HCT116 (cell line): ENCODE data around the gene DYNLRB1. TPM values are rescaled to one million over a fixed set of nuclear protein-coding genes. Genes with fewer than 3 reads are reported as not detected.

ENCODE experiments used
- ATAC-seq: fragments of 200-7000 bp; cut with Tn5 transposase; 2 replicates; pipeline ENCODE4 v1.9.1; 2020; ENCODE audit warnings: mild to moderate bottlenecking, moderate library complexity
- BruUV-seq: library from RNA; stranded (reverse); fragments of 400-500 nt; replicated peaks from 2 replicates; lab custom pipeline; 2021; lab: Mats Ljungman, UMichigan
- CTCF ChIA-PET: fragments of 300-600 bp; sonication (Branson Sonifier 250); formaldehyde crosslinking; loops from one replicate; lab custom pipeline; 2021; ENCODE audit warnings: antibody characterized with exemption; lab: Charles Lee
- POLR2A ChIA-PET: fragments of 300-600, 350-600 bp; sonication (Branson Sonifier 250); formaldehyde crosslinking; loops from one replicate; lab custom pipeline; 2021; ENCODE audit warnings: antibody characterized with exemption; lab: Charles Lee
- RAD21 ChIA-PET, 2 experiments: fragments of 300-600 bp; sonication (Branson Sonifier 250); formaldehyde crosslinking; loops; one replicate each; lab custom pipeline; 2023; ENCODE audit warnings: low total read pairs in 2 of 2; ENCODE audit not compliant: uncharacterized antibody in 2 of 2, unreplicated experiment in 2 of 2, low non-redundant PET in 1 of 2; lab: Charles Lee
- DNase-seq: peaks from one replicate; pipeline ENCODE4 v3.0.0-alpha.2; 2010; ENCODE audit warnings: low read depth, low spot score
- H2AFZ ChIP-seq: fragments of 200-600 bp; shearing (Covaris generic), sonication (generic); 2 replicates; pipeline ENCODE4 v1.6.1; 2017; ENCODE audit warnings: low read depth, mixed run types, mixed read lengths, antibody characterized with exemption, low read length; ENCODE audit not compliant: poor library complexity, severe bottlenecking
- H3K27ac ChIP-seq: 2 replicates; pipeline ENCODE4 v1.5.1; 2012; ENCODE audit warnings: low read depth, low read length
- H3K27me3 ChIP-seq: fragments of 200-600 bp; sonication (generic); 2 replicates; pipeline ENCODE4 v1.6.1; 2016; ENCODE audit warnings: mixed run types, low read length, mixed read lengths; ENCODE audit not compliant: insufficient read depth
- H3K36me3 ChIP-seq, 2 experiments: fragments of 200-500 bp in 1 of 2; fragments of 200-600 bp in 1 of 2; sonication (Bioruptor generic) in 1 of 2; sonication (generic) in 1 of 2; 2 replicates each; pipeline versions ENCODE4 v1.5.1 to v1.6.1; 2014 to 2016; ENCODE audit warnings: low read length in 2 of 2, inconsistent platforms in 1 of 2, mixed read lengths in 1 of 2, mixed run types in 1 of 2; ENCODE audit not compliant: insufficient read depth in 2 of 2, control insufficient read depth in 1 of 2
- H3K4me1 ChIP-seq, 2 experiments: fragments of 200-600 bp in 1 of 2; sonication (generic) in 1 of 2; 2 replicates each; pipeline versions ENCODE4 v1.5.1 to v1.6.1; 2012 to 2017; ENCODE audit warnings: low read length in 2 of 2, inconsistent platforms in 1 of 2, mild to moderate bottlenecking in 1 of 2, mixed read lengths in 1 of 2, mixed run types in 1 of 2, moderate library complexity in 1 of 2; ENCODE audit not compliant: insufficient read depth in 2 of 2, control insufficient read depth in 1 of 2
- H3K4me2 ChIP-seq: fragments of 200-600 bp; sonication (generic); 2 replicates; pipeline ENCODE4 v1.6.1; 2017; ENCODE audit warnings: mixed run types, low read length, mixed read lengths
- H3K4me3 ChIP-seq, 2 experiments: fragments of 200-600 bp in 1 of 2; sonication (generic) in 1 of 2; replicated peaks in 1 of 2; 2 replicates each; pipeline ENCODE4 v1.5.1; 2011 to 2016; ENCODE audit warnings: low read length in 2 of 2, control low read depth in 1 of 2, low read depth in 1 of 2, mild to moderate bottlenecking in 1 of 2, mixed read lengths in 1 of 2, mixed run types in 1 of 2
- H3K79me2 ChIP-seq: fragments of 200-600 bp; sonication (generic); 2 replicates; pipeline ENCODE4 v1.6.1; 2017; ENCODE audit warnings: mild to moderate bottlenecking, mixed run types, low read length, moderate library complexity, mixed read lengths; ENCODE audit not compliant: insufficient read depth
- H3K9ac ChIP-seq: fragments of 200-600 bp; sonication (generic); 2 replicates; pipeline ENCODE4 v1.6.1; 2016; ENCODE audit warnings: low read length, mixed read lengths
- H3K9me2 ChIP-seq: fragments of 200-600 bp; sonication (generic), shearing (Covaris generic); 2 replicates; pipeline ENCODE4 v1.6.1; 2017; ENCODE audit warnings: mixed run types, mild to moderate bottlenecking, moderate library complexity; ENCODE audit not compliant: insufficient read depth
- H3K9me3 ChIP-seq, 2 experiments: fragments of 200-500 bp in 1 of 2; fragments of 200-600 bp in 1 of 2; sonication (Bioruptor generic) in 1 of 2; sonication (generic) in 1 of 2; 2 replicates each; pipeline ENCODE4 v1.6.1; 2014 to 2017; ENCODE audit warnings: low read length in 2 of 2, mixed read lengths in 2 of 2, inconsistent platforms in 1 of 2, low read depth in 1 of 2, mild to moderate bottlenecking in 1 of 2, mixed run types in 1 of 2, moderate library complexity in 1 of 2; ENCODE audit not compliant: control insufficient read depth in 1 of 2, insufficient read depth in 1 of 2
- H4K20me1 ChIP-seq: fragments of 200-600 bp; sonication (generic), shearing (Covaris generic); 2 replicates; pipeline ENCODE4 v1.6.1; 2017; ENCODE audit warnings: mixed run types, mild to moderate bottlenecking, moderate library complexity; ENCODE audit not compliant: insufficient read depth
- EZH2 ChIP-seq: fragments of 200-600 bp; sonication (generic); IDR thresholded peaks from 2 replicates; pipeline ENCODE4 v1.6.1; 2017; ENCODE audit warnings: antibody characterized with exemption, mixed run types
- JUND ChIP-seq: IDR thresholded peaks from 2 replicates; pipeline ENCODE4 v1.6.1; 2012
- POLR2A ChIP-seq: IDR thresholded peaks from 2 replicates; pipeline ENCODE4 v1.7.0; 2011; ENCODE audit warnings: borderline replicate concordance; ENCODE audit not compliant: insufficient read depth, insufficient read length; ENCODE audit errors: extremely low read depth
- POLR2AphosphoS5 ChIP-seq: IDR thresholded peaks from 2 replicates; pipeline ENCODE4 v1.6.1; 2011; ENCODE audit warnings: mild to moderate bottlenecking, low read depth, low read length, moderate library complexity
- SIN3A ChIP-seq: IDR thresholded peaks from 2 replicates; pipeline ENCODE4 v1.6.1; 2012; ENCODE audit warnings: low read depth
- ZBTB33 ChIP-seq: IDR thresholded peaks from 2 replicates; pipeline ENCODE4 v1.6.1; 2011; ENCODE audit warnings: mild to moderate bottlenecking, low read length, moderate library complexity; ENCODE audit not compliant: insufficient replicate concordance; ENCODE audit errors: extremely low read depth
- intact Hi-C: fragments of 100-400 bp; cut with micrococcal nuclease; formaldehyde crosslinking; loops from 2 replicates; pipeline ENCODE4 v1.10.0; 2022
- total RNA-seq: library from RNA; stranded (reverse); gene quantifications from one replicate; pipeline ENCODE4 v1.2.1, GENCODE V29; 2021; ENCODE audit not compliant: unreplicated experiment

DYNLRB1 gene
- total RNA-seq, 1 experiment from 2014 or later, result 106 TPM

GRCh38 chr20:34586488-34587163 is 70.4 kb downstream of the DYNLRB1 start:
- Histone ChIP-seq H3K79me2 (no peaks in the 10 kb centered on the region), H3K27ac (no peak overlapping the region), H3K9me2 (no peaks in the 10 kb centered on the region), H3K4me2 (no peak overlapping the region), H3K4me1 (peaks cover 0 to 15% of the 10 kb centered on the region in 2 experiments; a peak in 2 of 4 replicates), H3K9ac (no peak overlapping the region), H4K20me1 (no peaks in the 10 kb centered on the region), H3K9me3 (no peaks in the 10 kb centered on the region), H3K4me3 (no peak overlapping the region), H3K36me3 (no peaks in the 10 kb centered on the region), H2AFZ (no peak overlapping the region), H3K27me3 (no peaks in the 10 kb centered on the region)
- intact Hi-C loops, result no loop called here
- POLR2A ChIA-PET, result no interaction called here
- CTCF ChIA-PET, result no interaction called here
- RAD21 ChIA-PET, result no interaction called here
- no peak for DNase-seq
- no peak for TF ChIP-seq EZH2
- TF ChIP-seq JUND, result no peak
- TF ChIP-seq POLR2AphosphoS5, result no peak
- no peak for TF ChIP-seq ZBTB33
- TF ChIP-seq SIN3A, result no peak
- no peak for TF ChIP-seq POLR2A
- no peak for ATAC-seq
- BruUV-seq, result no TSS peak

Other genes with a start within 250 kb of the DYNLRB1 start
- gene AHCY, start 213.1 kb upstream of the DYNLRB1 start, total RNA-seq, result 350 TPM
- gene ITCH, start 153.1 kb upstream of the DYNLRB1 start, total RNA-seq, result 78.8 TPM
- not detected for gene MAP1LC3A, start 42.3 kb downstream of the DYNLRB1 start, total RNA-seq
- 25.1 TPM for gene PIGU, start 160.7 kb downstream of the DYNLRB1 start, total RNA-seq
- gene TP53INP2, start 187.9 kb downstream of the DYNLRB1 start, total RNA-seq, result 7.1 TPM